Panc1 (cell line): ENCODE measurements around the gene EAPP. TPM values are rescaled to one million over a fixed set of nuclear protein-coding genes. Genes with fewer than 3 reads are reported as not detected.
"Not testable (repeated sequence)": the region's sequence is repeated elsewhere in the genome, so short reads cannot be mapped to it uniquely, and the experiment has no call there.

ENCODE experiments used
- ATAC-seq: fragments of 200-7000 bp; cut with Tn5 transposase; 2 replicates; pipeline ENCODE4 v1.9.1; 2020; ENCODE audit warnings: mild to moderate bottlenecking, moderate library complexity
- BruUV-seq: library from RNA; stranded (reverse); fragments of 400-500 nt; replicated peaks from 2 replicates; lab custom pipeline; 2021; lab: Mats Ljungman, UMichigan
- CTCF ChIA-PET: fragments of 300-600 bp; sonication (Branson Sonifier 250); formaldehyde crosslinking; loops from one replicate; lab custom pipeline; 2022; ENCODE audit warnings: antibody characterized with exemption; lab: Charles Lee
- POLR2A ChIA-PET: fragments of 300-600 bp; sonication (Branson Sonifier 250); formaldehyde crosslinking; loops from one replicate; lab custom pipeline; 2022; ENCODE audit warnings: antibody characterized with exemption; lab: Charles Lee
- DNase-seq: peaks from one replicate; pipeline ENCODE4 v3.0.0-alpha.2; 2010; ENCODE audit warnings: low read depth, low spot score
- H3K27ac ChIP-seq: 2 replicates; pipeline ENCODE4 v1.5.1; 2011; ENCODE audit warnings: mild to moderate bottlenecking, low read length, inconsistent platforms
- H3K27me3 ChIP-seq: fragments of 200-500 bp; sonication (Bioruptor generic); 2 replicates; pipeline ENCODE4 v1.6.0; 2014; ENCODE audit warnings: low read length, inconsistent platforms; ENCODE audit not compliant: control insufficient read depth, insufficient read depth
- H3K36me3 ChIP-seq: fragments of 200-500 bp; sonication (Bioruptor generic); 2 replicates; pipeline ENCODE4 v1.5.1; 2014; ENCODE audit warnings: inconsistent platforms, mild to moderate bottlenecking, low read length, moderate library complexity; ENCODE audit not compliant: control insufficient read depth, insufficient read depth
- H3K4me1 ChIP-seq: 2 replicates; pipeline ENCODE4 v1.5.1; 2011; ENCODE audit warnings: inconsistent platforms, mild to moderate bottlenecking, low read length, moderate library complexity; ENCODE audit not compliant: control insufficient read depth, insufficient read depth
- H3K4me3 ChIP-seq, 2 experiments: 2 replicates each; pipeline ENCODE4 v1.5.1; 2011 to 2012; ENCODE audit warnings: low read depth in 2 of 2, low read length in 2 of 2, mild to moderate bottlenecking in 2 of 2, inconsistent platforms in 1 of 2, moderate library complexity in 1 of 2
- H3K9me3 ChIP-seq: fragments of 200-500 bp; sonication (Bioruptor generic); 2 replicates; pipeline ENCODE4 v1.5.1; 2014; ENCODE audit warnings: low read depth, mild to moderate bottlenecking, inconsistent platforms, low read length, moderate library complexity; ENCODE audit not compliant: control insufficient read depth, insufficient read depth
- POLR2AphosphoS5 ChIP-seq: IDR thresholded peaks from 2 replicates; pipeline ENCODE4 v1.6.1; 2012; ENCODE audit warnings: mild to moderate bottlenecking, low read depth, low read length, moderate library complexity
- SIN3A ChIP-seq: IDR thresholded peaks from 2 replicates; pipeline ENCODE4 v1.6.1; 2012; ENCODE audit warnings: low read depth, mild to moderate bottlenecking, low read length, moderate library complexity, borderline replicate concordance; ENCODE audit not compliant: insufficient read depth
- TCF7L2 ChIP-seq: IDR thresholded peaks from 2 replicates; pipeline ENCODE4 v1.6.1; 2011; ENCODE audit warnings: mild to moderate bottlenecking, low read depth, low read length, inconsistent platforms
- in situ Hi-C: cut with HindIII; loops from 2 replicates; pipeline ENCODE4 v1.10.0; 2016; ENCODE audit warnings: low sequenced_read_pairs, low pct_unique_long_range_greater_than_20kb
- intact Hi-C: fragments of 100-400 bp; cut with micrococcal nuclease; formaldehyde crosslinking; loops from one replicate; pipeline ENCODE4 v1.10.0; 2022; ENCODE audit not compliant: unreplicated experiment
- total RNA-seq: library from RNA; stranded (reverse); gene quantifications from one replicate; pipeline ENCODE4 v1.2.1, GENCODE V29; 2021; ENCODE audit not compliant: unreplicated experiment
- TF ChIP-seq, protein P1 (sequence below), 2 experiments: IDR thresholded peaks; 2 replicates each; pipeline ENCODE4 v1.6.1; 2011 to 2012; ENCODE audit warnings: low read depth in 2 of 2, control low read depth in 1 of 2, low read length in 1 of 2, mild to moderate bottlenecking in 1 of 2, moderate library complexity in 1 of 2; ENCODE audit not compliant: insufficient read depth in 1 of 2
- TF ChIP-seq, protein P2 (sequence below): fragments of 450-650 bp; IDR thresholded peaks from 2 replicates; pipeline ENCODE4 v1.5.1; 2017; ENCODE audit warnings: mild to moderate bottlenecking

Gene EAPP
- total RNA-seq, 1 experiment from 2014 or later, result 16.6 TPM

DNA sequence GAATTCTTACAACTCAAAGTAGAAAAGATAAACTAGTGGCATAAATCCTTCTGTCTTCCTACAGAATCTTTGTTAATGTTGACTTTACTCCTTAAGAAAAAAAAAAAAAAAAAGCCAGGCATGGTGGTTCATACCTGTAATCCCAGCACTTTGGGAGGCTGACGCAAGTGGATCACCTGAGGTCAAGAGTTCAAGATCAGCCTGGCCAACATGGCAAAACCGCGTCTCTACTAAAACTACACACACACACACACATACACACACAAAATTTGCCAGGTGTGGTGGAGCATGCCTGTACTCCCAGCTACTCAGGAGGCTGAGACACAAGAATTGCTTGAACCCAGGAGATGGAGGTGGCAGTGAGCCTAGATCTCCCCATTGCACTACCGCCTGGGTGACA lies 59.8 kb downstream of the EAPP start:
- BruUV-seq, result no TSS peak
- ATAC-seq (no peak), DNase-seq (no peak)
- intact Hi-C loops, result no loop called here
- ChIA-PET POLR2A (no interaction called here), CTCF (no interaction called here)
- H3K27ac ChIP-seq, result no peak overlapping the region
- in situ Hi-C loops, result no loop called here
- no peak overlapping the region for H3K4me3 ChIP-seq
- no peaks in the 10 kb centered on the region for H3K36me3 ChIP-seq
- H3K27me3 ChIP-seq, result no peaks in the 10 kb centered on the region
- H3K9me3 ChIP-seq, result no peaks in the 10 kb centered on the region
- TF ChIP-seq, protein P1, sequence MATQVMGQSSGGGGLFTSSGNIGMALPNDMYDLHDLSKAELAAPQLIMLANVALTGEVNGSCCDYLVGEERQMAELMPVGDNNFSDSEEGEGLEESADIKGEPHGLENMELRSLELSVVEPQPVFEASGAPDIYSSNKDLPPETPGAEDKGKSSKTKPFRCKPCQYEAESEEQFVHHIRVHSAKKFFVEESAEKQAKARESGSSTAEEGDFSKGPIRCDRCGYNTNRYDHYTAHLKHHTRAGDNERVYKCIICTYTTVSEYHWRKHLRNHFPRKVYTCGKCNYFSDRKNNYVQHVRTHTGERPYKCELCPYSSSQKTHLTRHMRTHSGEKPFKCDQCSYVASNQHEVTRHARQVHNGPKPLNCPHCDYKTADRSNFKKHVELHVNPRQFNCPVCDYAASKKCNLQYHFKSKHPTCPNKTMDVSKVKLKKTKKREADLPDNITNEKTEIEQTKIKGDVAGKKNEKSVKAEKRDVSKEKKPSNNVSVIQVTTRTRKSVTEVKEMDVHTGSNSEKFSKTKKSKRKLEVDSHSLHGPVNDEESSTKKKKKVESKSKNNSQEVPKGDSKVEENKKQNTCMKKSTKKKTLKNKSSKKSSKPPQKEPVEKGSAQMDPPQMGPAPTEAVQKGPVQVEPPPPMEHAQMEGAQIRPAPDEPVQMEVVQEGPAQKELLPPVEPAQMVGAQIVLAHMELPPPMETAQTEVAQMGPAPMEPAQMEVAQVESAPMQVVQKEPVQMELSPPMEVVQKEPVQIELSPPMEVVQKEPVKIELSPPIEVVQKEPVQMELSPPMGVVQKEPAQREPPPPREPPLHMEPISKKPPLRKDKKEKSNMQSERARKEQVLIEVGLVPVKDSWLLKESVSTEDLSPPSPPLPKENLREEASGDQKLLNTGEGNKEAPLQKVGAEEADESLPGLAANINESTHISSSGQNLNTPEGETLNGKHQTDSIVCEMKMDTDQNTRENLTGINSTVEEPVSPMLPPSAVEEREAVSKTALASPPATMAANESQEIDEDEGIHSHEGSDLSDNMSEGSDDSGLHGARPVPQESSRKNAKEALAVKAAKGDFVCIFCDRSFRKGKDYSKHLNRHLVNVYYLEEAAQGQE (IDR thresholded peaks at IDR 0.05; ENCODE audit: insufficient read depth in 1 of 2, low read depth in 2 of 2, low read length in 1 of 2), result no peak
- TF ChIP-seq POLR2AphosphoS5 (no peak), TCF7L2 (no peak), SIN3A (no peak)
- TF ChIP-seq, protein P2, sequence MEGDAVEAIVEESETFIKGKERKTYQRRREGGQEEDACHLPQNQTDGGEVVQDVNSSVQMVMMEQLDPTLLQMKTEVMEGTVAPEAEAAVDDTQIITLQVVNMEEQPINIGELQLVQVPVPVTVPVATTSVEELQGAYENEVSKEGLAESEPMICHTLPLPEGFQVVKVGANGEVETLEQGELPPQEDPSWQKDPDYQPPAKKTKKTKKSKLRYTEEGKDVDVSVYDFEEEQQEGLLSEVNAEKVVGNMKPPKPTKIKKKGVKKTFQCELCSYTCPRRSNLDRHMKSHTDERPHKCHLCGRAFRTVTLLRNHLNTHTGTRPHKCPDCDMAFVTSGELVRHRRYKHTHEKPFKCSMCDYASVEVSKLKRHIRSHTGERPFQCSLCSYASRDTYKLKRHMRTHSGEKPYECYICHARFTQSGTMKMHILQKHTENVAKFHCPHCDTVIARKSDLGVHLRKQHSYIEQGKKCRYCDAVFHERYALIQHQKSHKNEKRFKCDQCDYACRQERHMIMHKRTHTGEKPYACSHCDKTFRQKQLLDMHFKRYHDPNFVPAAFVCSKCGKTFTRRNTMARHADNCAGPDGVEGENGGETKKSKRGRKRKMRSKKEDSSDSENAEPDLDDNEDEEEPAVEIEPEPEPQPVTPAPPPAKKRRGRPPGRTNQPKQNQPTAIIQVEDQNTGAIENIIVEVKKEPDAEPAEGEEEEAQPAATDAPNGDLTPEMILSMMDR, result no peak
- no peaks in the 10 kb centered on the region for H3K4me1 ChIP-seq

DNA sequence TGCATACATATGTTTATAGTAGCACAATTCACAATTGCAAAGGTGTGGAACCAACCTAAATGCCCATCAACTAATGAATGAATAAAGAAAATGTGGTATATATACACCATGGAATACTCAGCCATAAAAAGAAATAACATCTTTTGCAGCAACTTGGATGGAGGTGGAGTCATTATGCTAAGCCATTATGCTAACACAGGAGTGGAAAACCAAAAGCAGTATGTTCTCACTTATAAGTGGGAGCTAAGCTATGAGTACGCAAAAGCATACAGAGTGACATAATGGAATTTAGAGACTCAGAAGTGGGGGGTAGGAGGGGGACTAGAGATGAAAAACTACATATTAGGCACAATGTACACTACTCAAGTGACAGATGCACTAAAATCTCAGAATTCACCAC lies 61.2 kb downstream of the EAPP start:
- Histone ChIP-seq H3K27me3 (no peaks in the 10 kb centered on the region), H3K9me3 (no peaks in the 10 kb centered on the region), H3K4me3 (no peak overlapping the region), H3K4me1 (no peaks in the 10 kb centered on the region), H3K27ac (no peak overlapping the region), H3K36me3 (no peaks in the 10 kb centered on the region)
- CTCF ChIA-PET, result no interaction called here
- DNase-seq (no peak), ATAC-seq (no peak)
- in situ Hi-C loops, result no loop called here
- intact Hi-C loops, result no loop called here
- POLR2A ChIA-PET, result no interaction called here
- no peak for TF ChIP-seq POLR2AphosphoS5
- TF ChIP-seq, protein P2, result no peak
- TF ChIP-seq SIN3A, result no peak
- TF ChIP-seq TCF7L2, result no peak
- TF ChIP-seq, protein P1 (IDR thresholded peaks at IDR 0.05; ENCODE audit: insufficient read depth in 1 of 2, low read depth in 2 of 2, low read length in 1 of 2), result no peak
- no TSS peak for BruUV-seq

DNA sequence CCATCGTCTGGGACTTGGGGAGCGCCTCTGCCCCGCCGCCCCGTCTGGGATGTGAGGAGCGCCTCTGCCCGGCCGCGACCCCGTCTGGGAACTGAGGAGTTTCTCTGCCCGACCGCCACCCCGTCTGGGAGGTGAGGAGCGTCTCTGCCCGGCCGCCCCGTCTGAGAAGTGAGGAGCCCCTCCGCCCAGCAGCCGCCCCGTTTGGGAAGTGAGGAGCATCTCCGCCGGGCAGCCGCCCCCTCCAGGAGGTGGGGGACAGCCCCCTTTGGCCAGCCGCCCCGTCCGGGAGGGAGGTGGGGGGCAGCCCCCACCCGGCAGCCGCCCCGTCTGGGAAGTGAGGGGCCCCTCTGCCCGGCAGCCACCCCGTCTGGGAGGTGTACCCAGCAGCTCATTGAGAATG lies 63.5 kb downstream of the EAPP start:
- H3K4me3 ChIP-seq, POLR2A ChIA-PET, in situ Hi-C loops, H3K4me1 ChIP-seq, H3K9me3 ChIP-seq, CTCF ChIA-PET, ATAC-seq, H3K36me3 ChIP-seq, BruUV-seq, intact Hi-C loops, H3K27me3 ChIP-seq, DNase-seq, H3K27ac ChIP-seq: not testable (repeated sequence)
